Muscle layer of duodenum (tissue), 2 donors: Measurements from ENCODE around the gene TTBK1.

ENCODE experiments used
- H3K27ac ChIP-seq: one replicate; pipeline ENCODE4 v1.7.0; 2013; ENCODE audit warnings: mild to moderate bottlenecking, low read length
- H3K27me3 ChIP-seq: one replicate; pipeline ENCODE4 v1.7.0; 2013; ENCODE audit warnings: low read depth, mild to moderate bottlenecking, control low read depth, low read length
- H3K36me3 ChIP-seq, 2 donors: one replicate each; pipeline ENCODE4 v1.7.0; 2013; ENCODE audit warnings: low read length in 2 of 2, control low read depth in 1 of 2, mild to moderate bottlenecking in 1 of 2; ENCODE audit not compliant: insufficient read depth in 2 of 2, control insufficient read depth in 1 of 2
- H3K4me1 ChIP-seq, 2 donors: one replicate each; pipeline ENCODE4 v1.7.0; 2013; ENCODE audit warnings: low read length in 2 of 2, mild to moderate bottlenecking in 2 of 2, control low read depth in 1 of 2, moderate library complexity in 1 of 2; ENCODE audit not compliant: insufficient read depth in 2 of 2, control insufficient read depth in 1 of 2
- H3K4me3 ChIP-seq, 2 donors: one replicate each; pipeline ENCODE4 v1.7.0; 2013; ENCODE audit warnings: low read length in 2 of 2, low read depth in 1 of 2, mild to moderate bottlenecking in 1 of 2
- H3K9me3 ChIP-seq, 2 donors: one replicate each; pipeline ENCODE4 v1.7.0; 2013; ENCODE audit warnings: low read length in 2 of 2, control low read depth in 1 of 2, mild to moderate bottlenecking in 1 of 2; ENCODE audit not compliant: control insufficient read depth in 1 of 2
- donor health status: healthy.

Gene TTBK1

DNA sequence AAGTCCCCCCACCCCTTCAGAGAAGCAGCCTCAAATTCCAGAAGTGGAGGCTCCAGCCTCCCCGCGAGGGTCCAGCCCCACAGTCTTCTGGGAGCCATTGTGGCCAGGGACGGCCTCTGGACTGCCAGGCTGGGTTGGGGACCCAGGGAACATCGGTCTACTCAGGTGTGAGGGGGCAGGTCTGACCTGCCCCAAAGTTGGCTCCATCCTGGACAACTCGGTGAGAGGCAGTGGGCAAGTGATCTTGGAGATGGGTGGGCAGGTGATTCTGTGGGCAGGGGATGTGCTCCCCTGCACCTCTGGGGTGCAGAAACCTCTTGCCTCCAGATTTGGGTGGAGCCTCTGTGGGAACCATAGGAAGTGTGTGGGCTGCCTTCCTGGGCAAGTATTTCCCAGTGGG is 42.6 kb downstream of the TTBK1 start:
- H3K27me3 ChIP-seq: no peaks in the 10 kb centered on the region
- no peak overlapping the region for H3K27ac ChIP-seq
- peaks cover 0 to 10% of the 10 kb centered on the region in 2 donors for H3K4me1 ChIP-seq
- H3K36me3 ChIP-seq: no peaks in the 10 kb centered on the region
- H3K9me3 ChIP-seq: no peaks in the 10 kb centered on the region
- H3K4me3 ChIP-seq: peak overlapping the region in 1 of 2 donors; percentile 9

DNA sequence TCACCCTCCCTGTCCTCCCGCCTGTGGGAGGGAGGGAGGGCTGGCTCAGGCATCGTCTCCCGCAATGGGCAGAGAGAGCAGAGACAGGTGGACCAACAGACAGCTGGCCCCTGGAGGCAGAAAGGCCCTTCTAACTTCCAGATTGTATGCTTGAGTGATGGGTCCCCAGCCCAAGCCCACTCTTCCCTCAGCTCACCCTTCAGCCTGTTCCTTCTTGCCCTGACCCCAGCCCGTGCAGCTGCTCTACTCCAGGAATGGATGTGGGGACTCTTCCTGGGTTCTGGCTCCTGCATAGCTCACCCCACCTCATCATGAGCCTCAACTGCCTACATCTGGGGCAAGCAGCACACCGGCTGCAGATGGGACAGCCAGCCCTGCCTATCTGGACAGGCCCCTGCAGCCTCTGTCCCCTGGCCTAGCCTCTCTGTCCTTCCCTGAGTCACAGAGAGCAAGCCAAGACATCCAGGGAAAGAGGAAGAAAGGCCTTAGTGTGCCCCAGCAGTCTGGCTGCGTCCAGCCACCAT is 43.2 kb downstream of the TTBK1 start:
- Histone ChIP-seq H3K4me3 (no peak overlapping the region), H3K4me1 (peaks cover 0 to 10% of the 10 kb centered on the region in 2 donors), H3K36me3 (no peaks in the 10 kb centered on the region), H3K9me3 (no peaks in the 10 kb centered on the region), H3K27ac (no peak overlapping the region), H3K27me3 (no peaks in the 10 kb centered on the region)

DNA sequence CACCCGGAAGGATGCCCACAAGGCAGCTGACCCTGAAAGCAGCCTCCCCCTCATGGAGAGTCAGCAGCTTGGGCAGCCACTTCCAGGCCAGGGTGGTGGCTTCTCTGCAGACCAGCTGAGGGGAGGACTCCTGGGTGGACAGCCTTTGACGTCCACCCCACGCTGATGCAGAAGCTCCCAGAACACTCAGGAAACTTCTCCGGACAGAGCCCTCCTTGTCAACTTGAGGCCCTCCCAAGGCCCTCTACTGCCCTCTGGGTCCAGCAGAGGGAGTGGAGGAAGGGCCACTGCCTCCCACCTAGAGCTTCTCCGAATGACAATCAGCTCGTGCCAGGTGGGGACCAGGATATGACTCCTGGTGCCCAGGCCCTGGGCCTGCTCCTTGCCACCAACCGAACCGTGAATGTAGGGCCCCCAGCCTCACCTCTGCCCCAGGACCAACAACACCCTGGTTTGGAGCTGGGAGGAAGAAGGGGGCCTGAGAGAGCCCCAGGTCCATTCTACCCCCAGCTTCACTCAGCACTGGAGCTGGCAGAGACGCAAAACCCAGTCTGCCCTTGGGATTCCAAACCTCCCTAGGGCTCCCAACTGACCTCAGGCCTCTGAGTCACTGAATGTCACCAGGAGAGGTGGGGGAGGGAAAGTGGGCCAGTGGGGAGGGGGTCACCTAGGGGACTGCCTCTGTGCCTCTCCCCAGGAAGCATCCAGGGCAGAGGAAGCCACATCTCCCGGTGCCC is 43.9 kb downstream of the TTBK1 start:
- Histone ChIP-seq H3K36me3 (no peaks in the 10 kb centered on the region), H3K4me1 (peaks cover 0 to 10% of the 10 kb centered on the region in 2 donors), H3K4me3 (no peak overlapping the region), H3K9me3 (no peaks in the 10 kb centered on the region), H3K27ac (no peak overlapping the region), H3K27me3 (no peaks in the 10 kb centered on the region)

DNA sequence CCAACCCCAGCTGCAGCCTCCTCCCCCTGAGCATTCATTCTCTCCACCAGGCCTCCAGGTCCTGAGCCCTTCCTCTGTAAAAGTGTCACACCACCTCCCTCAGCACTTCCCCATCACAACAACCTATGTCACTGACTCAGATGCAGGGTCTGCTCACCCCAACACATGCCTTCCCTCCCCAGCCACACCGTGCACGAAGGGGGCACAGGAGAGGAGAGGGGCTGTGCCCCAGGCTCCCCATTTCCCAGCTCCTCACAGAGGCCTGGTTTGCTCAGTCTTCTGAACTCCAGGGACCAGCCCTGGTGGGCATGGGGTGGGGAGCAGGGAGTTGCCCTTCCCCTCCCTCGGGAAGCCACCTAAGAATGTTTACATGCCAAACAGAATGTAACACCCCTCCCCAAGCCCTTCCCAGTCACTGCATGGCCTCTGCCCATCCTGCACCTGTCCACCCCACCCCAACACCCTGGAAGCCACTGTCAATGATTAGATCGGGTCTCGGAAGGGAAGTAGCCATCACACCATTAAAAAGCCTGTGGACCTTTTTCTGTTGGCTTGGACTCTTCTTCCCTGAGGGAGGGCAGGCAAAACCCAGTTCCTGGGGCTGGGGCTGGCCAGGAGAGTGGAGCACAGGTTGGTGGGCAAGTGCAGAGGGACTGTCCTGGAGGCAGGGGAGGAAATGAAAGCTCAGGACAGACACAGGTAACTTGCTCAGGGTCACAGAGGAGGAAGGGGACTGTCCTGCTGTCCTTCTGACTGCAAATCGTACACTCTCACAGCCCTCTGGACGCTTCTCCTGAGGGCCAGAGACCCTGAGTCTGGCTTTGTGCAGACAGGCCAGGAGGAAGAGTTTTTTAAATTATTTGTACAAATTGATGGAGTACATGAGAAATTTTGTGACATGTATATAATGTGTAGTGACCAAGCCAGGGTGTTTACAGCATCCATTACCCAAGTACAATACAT is 44.7 kb downstream of the TTBK1 start:
- Histone ChIP-seq H3K9me3 (no peaks in the 10 kb centered on the region), H3K4me1 (peaks cover 0 to 10% of the 10 kb centered on the region in 2 donors), H3K36me3 (no peaks in the 10 kb centered on the region), H3K27ac (no peak overlapping the region), H3K27me3 (no peaks in the 10 kb centered on the region), H3K4me3 (no peak overlapping the region)

DNA sequence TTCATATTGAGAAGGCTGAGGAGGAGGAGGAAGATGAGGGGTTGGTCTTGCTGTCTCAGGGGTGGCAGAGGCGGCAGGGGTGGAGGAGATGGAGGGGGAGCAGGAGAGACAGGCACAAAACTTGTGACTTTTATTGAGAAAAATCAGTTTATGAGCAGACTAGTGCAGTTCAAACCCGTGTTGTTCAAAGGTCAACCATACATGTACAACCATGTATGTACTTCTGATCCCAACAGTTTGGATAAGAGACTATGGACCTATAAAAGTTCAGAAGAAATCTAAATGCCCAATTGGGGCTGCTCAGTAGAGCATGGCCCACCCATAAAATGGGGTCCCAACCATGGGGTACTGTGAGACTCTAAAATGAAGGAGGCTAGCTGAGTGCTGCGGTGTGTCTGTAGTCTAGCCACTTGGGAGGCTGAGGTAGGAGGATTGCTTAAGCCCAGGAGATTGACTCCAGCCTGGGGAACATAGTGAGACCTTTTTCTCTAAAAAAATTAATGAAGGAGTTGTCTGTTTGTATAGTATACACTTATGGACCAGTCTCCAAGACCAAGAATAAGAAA is 47.1 kb downstream of the TTBK1 start:
- Histone ChIP-seq H3K4me1 (peaks cover 0 to 4% of the 10 kb centered on the region in 2 donors), H3K4me3 (no peak overlapping the region), H3K27me3 (no peaks in the 10 kb centered on the region), H3K9me3 (no peaks in the 10 kb centered on the region), H3K27ac (no peak overlapping the region), H3K36me3 (no peaks in the 10 kb centered on the region)

DNA sequence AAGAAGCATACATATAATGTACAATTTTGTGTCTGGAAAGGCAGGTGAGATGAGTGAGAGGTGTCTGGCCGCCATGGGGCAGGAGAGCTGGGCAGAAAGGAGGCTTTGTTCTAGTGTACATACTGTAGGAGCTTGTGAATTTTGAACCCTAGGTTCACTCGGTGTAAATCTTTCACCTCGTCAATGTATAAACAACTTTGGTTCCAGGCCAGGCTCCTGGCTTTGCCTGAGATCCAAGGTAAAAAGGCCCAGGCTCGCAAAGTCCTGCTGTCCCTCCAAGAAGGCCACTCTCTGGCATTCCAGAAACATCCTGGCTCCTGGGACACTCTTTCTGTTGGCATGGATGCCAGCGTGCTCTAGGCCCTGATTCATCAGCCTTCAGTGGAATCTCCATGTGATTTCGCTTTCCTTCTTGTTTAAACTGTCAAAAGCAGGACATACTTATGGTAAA is 47.6 kb downstream of the TTBK1 start:
- Histone ChIP-seq H3K27ac (no peak overlapping the region), H3K27me3 (no peaks in the 10 kb centered on the region), H3K4me3 (no peak overlapping the region), H3K9me3 (no peaks in the 10 kb centered on the region), H3K36me3 (no peaks in the 10 kb centered on the region), H3K4me1 (no peaks in the 10 kb centered on the region)

DNA sequence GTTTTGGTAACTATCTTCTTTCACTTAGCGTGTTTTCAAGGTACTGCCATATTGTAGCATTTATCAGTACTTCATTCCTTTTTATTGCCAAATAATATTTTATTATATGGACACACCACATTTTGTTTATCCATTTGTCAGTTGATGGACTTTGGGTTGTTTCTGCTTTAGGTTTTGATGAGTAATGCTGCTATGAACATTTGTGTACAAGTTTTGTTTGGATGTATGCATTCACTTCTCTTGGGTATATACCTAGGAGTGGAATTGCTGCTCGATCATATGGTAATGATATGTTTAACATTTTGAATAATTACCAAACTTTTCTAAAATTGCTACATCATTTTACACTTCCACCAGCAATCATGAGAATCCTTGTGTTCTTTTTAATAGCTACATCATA is 48.4 kb downstream of the TTBK1 start:
- Histone ChIP-seq H3K27me3 (no peaks in the 10 kb centered on the region), H3K9me3 (no peaks in the 10 kb centered on the region), H3K36me3 (no peaks in the 10 kb centered on the region), H3K4me3 (no peak overlapping the region), H3K27ac (no peak overlapping the region), H3K4me1 (no peaks in the 10 kb centered on the region)

DNA sequence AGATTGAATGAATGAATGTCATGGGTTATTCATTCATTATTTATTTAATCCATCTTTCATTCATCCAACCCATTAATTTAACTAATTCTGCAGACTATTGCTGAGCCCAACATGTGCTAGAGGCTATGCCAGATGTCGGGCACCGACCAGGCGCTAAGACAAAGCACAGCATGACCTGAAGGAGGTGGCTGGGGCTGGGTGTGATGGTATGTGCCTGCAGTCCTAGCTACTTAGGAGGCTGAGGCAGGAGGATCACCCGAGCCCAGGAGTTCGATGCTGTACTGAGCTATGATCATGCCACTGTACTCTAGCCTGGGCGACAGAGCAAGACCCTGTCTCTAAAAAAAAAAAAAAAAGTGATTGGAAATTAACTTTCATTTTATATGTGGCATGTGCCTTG is 49.1 kb downstream of the TTBK1 start:
- H3K9me3 ChIP-seq: no peaks in the 10 kb centered on the region
- H3K36me3 ChIP-seq: no peaks in the 10 kb centered on the region
- H3K27me3 ChIP-seq: no peaks in the 10 kb centered on the region
- no peak overlapping the region for H3K4me3 ChIP-seq
- no peak overlapping the region for H3K27ac ChIP-seq
- H3K4me1 ChIP-seq: no peaks in the 10 kb centered on the region

DNA sequence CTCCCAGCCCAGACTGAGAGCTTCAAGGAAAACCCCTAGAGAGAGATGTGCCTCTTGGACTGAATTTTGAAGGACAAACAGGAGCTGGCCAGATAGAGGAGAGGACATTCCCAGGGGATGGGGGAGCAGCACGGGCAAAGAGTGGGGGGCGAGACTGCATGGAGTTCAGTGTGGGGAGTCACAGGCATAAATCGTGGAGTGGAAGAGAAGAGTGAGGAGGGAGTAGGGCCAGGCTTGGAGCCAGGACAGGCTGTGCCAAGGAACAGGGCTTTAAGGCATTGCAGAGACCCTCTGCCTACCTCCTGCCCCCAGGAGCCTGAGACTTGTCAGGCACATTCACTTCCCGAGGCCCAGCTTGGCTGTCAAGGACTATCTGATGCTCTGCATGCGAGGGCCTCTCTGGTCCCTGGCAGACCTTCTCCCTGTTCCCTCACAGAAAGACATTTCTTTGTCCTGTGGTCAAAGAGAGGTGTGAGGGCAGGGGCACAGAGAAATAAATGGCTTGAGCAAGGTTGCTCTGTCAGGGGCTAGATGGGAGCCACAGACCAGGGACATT is 49.6 kb downstream of the TTBK1 start:
- Histone ChIP-seq H3K4me1 (no peaks in the 10 kb centered on the region), H3K9me3 (no peaks in the 10 kb centered on the region), H3K27ac (no peak overlapping the region), H3K4me3 (no peak overlapping the region), H3K36me3 (no peaks in the 10 kb centered on the region), H3K27me3 (no peaks in the 10 kb centered on the region)

DNA sequence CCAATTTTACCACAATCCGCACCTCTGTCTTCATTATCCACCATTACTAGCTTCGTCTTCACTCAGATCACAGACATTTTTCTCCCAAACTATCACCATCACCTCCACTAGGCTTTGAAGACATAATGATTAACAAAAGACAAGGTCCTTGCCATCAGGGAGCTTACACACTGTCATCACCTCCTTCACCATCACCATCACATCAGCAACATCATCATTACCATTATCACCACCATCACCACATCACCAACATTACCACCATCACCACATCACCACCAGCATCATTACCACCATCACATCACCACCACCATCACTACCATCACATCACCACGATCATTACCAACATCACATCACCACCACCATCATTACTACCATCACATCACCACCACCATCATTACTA is 50.4 kb downstream of the TTBK1 start:
- H3K27ac ChIP-seq: no peak overlapping the region
- no peaks in the 10 kb centered on the region for H3K36me3 ChIP-seq
- no peaks in the 10 kb centered on the region for H3K4me1 ChIP-seq
- H3K4me3 ChIP-seq: no peak overlapping the region
- H3K27me3 ChIP-seq: no peaks in the 10 kb centered on the region
- H3K9me3 ChIP-seq: no peaks in the 10 kb centered on the region

DNA sequence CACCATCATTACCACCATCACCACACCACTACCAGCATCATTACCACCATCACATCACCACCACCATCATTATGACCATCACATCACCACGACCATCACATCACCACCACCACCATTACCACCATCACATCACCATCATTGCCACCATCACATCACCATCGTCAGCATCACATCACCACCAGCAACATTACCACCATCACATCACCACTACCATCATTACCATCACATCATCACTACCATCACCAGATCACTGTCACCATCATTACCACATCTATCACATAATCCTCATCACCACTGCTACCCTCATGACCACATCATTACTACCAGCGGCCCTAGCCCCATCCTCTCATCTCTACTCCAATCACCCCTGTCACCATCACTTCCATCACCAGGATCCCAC is 51.3 kb downstream of the TTBK1 start:
- H3K4me3 ChIP-seq: no peak overlapping the region
- no peaks in the 10 kb centered on the region for H3K9me3 ChIP-seq
- no peaks in the 10 kb centered on the region for H3K4me1 ChIP-seq
- no peaks in the 10 kb centered on the region for H3K36me3 ChIP-seq
- no peak overlapping the region for H3K27ac ChIP-seq
- H3K27me3 ChIP-seq: no peaks in the 10 kb centered on the region
